GM19023 (cell line): ENCODE data around the gene KYNU.
A peak's percentile ranks its signal among the peaks of the same experiment; 100 is the strongest.
"Not testable (repeated sequence)": the region's sequence is repeated elsewhere in the genome, so short reads cannot be mapped to it uniquely, and the experiment has no call there.

Source experiments
- ATAC-seq: cut with Tn5 transposase; IDR thresholded peaks from one replicate; pipeline ENCODE4 v1.9.1; 2021; ENCODE audit warnings: mild to moderate bottlenecking, moderate library complexity; ENCODE audit not compliant: unreplicated experiment

The KYNU gene

DNA sequence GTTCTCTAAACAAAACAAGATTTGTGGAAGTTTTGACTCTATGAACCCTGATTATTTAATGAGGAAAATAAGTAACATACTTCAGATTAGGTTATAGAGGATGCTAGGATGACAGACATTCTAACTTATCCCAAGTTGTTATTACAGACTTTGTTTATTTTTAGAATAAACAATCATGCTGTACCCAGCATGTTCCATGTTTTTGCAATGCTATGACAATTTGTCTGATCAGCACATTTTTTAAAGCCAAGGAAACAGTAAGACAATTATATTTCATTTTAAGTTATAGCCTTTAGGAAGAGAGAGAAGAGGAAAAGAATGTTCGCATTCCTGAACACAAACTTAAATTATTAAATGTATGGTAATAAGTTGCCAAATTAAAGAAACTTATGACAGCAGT is 119.8 kb downstream of the KYNU start:
- ATAC-seq = no peak

GRCh38 chr2:143000599-143000998 is 123.1 kb downstream of the KYNU start:
- no peak for ATAC-seq

DNA sequence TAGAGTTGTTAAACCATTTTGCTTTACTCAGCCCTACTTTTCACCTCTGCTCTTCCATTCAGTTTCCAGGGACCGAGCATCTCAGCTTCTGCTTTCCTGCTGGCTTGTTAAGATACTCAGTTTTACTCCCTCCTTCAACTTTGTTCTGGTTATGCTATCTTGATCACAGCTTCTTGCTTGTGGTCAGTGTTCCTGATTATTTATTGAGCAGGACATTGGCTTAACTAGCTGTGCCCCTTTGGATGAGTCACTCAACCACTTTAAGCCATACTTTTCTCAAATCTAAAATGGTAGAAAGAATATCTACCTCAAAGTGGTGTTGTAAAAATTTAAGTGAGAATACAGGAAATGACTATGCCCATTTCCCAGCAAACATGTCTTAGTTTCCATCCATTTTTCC is 124.0 kb downstream of the KYNU start:
- no peak for ATAC-seq

- ATAC-seq = no peak
These were observed 138.2 kb downstream of the KYNU start for GRCh38 chr2:143015656-143016055.

DNA sequence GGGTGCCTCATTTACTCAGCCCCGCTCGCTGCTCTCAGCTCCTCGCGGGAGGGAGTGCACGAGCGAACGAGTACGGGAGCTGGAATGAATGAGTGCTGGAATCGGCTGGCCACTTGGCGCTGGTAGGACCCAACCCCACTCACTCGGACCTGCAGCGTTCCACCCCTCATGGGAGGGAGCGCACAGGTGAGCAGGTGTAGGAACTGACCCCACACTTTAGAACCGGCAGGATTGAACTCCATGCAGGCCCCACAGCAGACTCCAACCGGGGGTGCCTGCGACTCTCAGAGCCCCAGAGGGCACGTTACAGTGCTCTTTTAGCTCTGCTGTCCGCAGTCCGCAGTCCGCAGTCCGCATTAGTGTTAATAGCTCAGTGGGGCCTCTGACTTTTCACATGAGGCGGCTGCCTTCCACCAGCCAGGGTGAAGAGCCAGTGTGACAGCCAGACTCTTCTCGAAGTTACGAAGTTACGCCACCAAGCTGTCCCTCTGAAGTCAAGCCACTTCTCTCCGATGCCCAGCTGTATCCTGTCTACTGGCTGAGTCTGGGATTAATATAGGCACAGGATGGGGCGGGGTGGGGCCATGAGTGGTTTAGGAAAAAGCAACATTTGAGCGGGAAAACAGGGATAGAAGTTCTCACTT is 149.1 kb downstream of the KYNU start:
- no peak for ATAC-seq

GRCh38 chr2:143029141-143029540 is 151.7 kb downstream of the KYNU start:
- ATAC-seq = no peak

DNA sequence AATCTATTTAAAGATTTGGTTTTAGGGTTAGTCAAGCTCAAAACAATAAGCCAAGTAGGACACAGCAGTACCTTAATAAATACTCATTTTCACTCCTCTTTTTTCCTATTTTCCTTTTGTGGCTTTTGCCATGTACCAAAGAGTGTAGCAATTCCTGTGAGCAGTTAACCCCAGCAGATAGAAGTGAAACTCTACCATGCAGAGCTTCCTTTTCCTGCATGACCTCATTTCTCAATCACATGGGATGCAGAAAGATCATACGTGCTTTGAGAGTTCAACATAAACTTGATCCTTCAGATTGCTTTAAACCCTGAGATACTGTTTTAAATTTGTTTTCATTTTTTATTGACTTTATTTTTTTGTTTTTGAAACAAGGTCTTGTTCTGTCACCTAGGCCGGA is 152.7 kb downstream of the KYNU start:
- ATAC-seq = no peak

GRCh38 chr2:143034292-143035074 is 157.0 kb downstream of the KYNU start:
- ATAC-seq = peak; percentile 68

GRCh38 chr2:143051465-143051864 is 174.0 kb downstream of the KYNU start:
- ATAC-seq = no peak

- not testable (repeated sequence) for ATAC-seq
These were observed 176.0 kb downstream of the KYNU start for GRCh38 chr2:143053437-143053836.

DNA sequence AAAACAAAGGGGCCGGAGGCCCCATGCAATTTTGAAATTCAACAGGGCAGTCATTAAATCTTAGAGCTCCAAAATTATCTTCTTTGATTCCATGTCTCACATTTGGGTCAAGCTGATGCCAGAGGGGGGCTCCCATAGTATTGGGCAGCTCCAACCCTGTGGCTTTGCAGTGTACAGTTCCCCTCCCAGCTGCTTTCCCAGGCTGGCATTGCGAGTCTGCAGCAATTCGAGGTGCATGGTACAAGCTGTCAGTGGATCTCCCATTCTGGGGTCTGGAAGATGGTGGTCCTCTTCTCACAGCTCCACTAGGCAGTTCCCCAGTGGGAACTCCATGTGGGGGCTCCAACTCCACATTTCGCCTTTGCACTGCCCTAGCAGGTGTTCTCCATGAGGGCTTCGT is 179.1 kb downstream of the KYNU start:
- ATAC-seq = no peak

- no peak for ATAC-seq
These were observed 181.4 kb downstream of the KYNU start for GRCh38 chr2:143058851-143059250.

DNA sequence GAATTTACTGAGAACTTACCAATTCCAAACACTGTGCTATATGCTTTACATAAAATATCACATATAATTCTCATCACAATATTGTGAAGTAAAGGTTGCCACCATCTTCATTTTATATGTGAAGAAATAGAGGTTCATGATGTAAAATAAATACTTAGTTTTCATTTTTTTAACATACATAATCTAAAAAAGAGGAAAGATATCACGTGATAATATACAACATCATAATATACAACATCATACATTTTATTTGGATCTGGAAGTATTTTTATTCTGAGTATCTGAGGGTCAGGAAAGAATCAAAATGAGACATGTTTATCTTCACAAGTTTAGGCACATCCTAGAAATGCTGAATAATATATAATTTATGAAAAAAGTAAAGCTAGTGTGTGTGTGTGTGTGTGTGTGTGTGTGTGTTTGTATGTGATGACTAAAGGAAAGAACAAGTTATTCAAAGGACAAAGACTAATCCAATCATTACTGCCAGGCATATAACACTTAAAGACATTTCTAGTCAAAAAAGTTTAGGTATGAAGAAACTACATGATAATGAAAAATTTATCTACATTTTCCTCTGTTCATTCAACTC is 186.2 kb downstream of the KYNU start:
- no peak for ATAC-seq

DNA sequence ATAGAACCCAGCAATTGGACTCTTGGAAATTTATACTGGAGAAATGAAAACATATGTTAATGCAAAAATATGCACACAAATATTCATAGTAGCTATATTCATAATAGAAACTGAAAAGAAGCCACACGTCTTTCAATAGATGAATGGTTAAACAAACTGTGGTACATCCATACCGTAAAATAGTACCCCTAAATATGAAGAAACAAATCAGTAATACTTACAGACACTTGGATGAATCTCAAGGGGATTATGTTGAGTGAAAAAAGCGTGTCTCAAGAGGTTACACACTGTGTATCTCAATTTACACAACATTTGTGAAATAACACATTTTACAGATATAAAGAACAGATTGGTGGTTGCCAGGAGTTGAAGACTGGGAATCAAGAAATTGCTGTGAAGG is 190.6 kb downstream of the KYNU start:
- no peak for ATAC-seq

DNA sequence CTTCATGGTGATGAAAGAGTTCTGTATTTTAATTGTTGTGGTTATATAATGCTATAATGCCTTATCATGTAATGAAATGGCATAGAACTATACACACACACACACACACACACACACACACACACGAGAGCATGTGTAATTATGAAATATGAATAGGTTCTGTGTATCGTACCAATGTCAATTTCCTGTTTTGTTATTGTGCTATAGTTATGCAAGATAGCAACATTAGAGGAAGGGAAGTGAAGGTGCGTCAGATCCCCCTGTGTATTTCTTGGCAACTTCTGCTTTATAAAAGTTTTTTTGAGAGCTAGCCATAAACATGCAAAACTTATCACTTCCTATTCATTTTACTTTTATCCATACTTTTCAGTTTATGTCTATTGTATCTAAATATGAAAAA is 191.0 kb downstream of the KYNU start:
- no peak for ATAC-seq

GRCh38 chr2:143070704-143071103 is 193.2 kb downstream of the KYNU start:
- no peak for ATAC-seq

DNA sequence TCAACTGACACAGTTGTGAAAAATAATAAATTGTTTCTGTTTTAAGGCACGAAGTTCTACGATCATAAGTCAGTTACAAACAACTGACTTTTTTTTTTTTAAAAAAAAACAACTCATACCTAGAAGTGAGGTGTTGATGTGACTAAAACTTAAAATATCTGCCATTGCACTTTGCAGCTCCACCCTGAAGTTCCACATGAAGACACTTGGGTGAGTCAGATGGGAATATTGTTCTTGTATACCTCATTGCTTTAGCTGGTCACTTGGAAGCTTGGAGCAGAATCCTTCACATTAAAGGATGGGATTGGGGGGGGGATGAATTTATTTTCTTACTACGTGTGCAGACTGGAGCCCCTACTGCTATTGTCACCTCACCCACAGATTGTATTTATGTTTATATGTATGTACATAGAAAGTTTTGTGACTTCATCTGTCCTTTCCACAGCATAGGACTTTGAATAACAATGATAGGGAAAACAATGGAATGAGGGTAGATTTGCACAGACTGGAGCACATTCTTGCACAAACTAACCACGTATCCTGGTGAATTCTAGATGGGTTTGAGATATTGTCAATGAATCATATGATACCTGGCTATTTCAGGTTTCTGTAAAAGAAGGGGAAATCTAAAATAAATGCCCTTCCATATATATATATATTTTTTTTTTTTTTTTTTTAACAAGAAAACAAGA is 193.9 kb downstream of the KYNU start:
- no peak for ATAC-seq

DNA sequence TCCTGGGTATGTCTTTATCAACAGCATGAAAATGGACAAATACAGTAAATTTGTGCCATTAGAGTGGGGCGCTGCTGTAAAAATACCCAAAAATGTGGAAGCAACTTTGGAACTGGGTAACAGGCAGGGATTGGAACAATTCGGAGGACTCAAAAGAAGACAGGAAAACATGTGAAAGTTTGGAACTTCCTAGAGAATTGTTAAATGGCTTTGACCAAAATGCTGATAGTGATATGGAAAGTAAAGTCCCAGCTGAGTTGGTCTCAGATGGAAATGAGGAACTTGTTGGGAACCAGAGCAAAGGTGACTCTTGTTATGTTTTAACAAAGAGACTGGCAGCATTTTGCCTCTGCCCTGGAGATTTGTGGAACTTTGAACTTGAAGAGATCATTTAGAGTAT is 197.4 kb downstream of the KYNU start:
- ATAC-seq = not testable (repeated sequence)

DNA sequence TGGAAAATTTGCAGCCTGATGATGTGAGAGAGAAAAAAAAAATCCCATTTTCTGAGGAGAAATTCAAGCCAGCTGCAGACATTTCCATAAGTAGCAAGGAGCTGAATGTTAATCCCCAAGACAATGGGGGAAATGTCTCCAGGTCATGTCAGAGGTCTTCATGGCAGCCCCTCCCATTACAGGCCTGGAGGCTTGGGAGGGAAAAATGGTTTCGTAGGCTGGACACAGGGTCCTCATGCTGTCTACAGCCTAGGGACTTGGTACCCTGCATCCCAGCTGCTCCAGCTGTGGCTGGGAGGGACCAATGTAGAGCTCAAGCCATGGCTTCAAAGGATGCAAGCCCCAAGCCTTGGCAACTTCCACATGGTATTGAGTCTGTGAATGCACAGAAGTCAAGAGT is 198.2 kb downstream of the KYNU start:
- ATAC-seq = no peak

DNA sequence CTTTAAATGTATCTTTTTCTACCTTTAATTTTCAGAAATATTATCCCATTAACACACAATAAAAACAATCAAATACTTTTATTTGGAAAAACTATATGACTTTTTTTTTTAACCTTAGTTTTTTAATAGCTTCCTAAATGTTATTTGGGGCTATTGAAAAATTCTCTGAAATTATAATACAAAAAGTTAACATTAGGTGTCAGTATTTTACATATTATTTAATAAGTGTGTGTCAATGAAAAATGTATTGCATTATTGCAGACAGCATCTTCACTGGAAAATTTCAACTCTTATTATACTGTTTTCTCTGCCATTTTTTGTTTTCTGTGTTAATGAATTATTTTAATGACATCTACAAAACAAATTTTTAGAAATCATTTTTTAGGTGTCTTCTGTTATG is 200.6 kb downstream of the KYNU start:
- no peak for ATAC-seq

DNA sequence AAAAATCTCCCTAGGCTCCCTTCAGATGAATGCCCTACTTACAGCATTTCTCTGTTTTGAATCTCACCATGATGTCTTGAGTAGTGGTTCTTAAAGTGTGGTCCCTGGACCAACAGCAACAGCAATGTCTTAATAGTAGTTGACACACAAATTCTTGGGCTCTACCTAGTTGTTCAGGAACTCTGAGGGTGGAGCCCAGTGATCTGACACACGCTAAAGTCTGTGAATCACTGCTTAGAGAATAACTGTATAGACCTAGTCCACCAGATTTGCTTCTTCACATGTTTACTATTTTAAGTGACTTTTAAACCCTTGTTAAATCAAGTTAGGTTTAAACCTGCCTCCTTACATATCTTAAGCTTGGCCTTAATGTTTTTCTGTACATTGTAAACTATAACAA is 204.2 kb downstream of the KYNU start:
- ATAC-seq = no peak

DNA sequence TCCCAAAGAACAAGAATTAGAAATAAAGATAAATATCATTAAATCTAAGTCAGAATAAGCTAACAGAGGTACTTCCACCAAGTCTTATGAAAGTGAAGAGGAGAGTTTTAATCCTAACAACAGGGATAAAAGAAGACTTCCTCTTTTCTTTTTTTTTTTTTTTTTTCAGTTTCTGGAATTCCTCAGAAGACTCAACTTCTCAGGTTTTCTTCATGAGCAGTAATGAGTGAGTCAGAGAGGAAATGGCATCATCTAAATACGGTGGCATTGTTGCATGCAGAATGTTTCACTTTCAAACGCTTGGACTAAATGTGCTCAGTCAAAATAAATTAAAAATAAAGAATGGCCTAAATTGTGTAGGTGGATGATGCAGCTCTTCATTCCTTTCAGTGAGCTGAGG is 206.2 kb downstream of the KYNU start:
- ATAC-seq = no peak
